A673 (cell line): ENCODE measurements around the gene BST1. TPM values are rescaled to one million over a fixed set of nuclear protein-coding genes. Genes with fewer than 3 reads are reported as not detected.

ENCODE experiments used
- BruUV-seq: library from RNA; stranded (reverse); fragments of 400-500 nt; replicated peaks from 2 replicates; lab custom pipeline; 2021; lab: Mats Ljungman, UMichigan
- CTCF ChIA-PET: fragments of 300-600 bp; sonication (Branson Sonifier 250); formaldehyde crosslinking; loops from one replicate; lab custom pipeline; 2022; ENCODE audit warnings: antibody characterized with exemption; lab: Charles Lee
- POLR2A ChIA-PET: fragments of 300-600 bp; sonication (Branson Sonifier 250); formaldehyde crosslinking; loops from one replicate; lab custom pipeline; 2022; ENCODE audit warnings: antibody characterized with exemption; ENCODE audit not compliant: low non-redundant PET; lab: Charles Lee
- DNase-seq: peaks from one replicate; pipeline ENCODE4 v3.0.0-alpha.2; 2015; ENCODE audit warnings: low spot score
- H3K27ac ChIP-seq: fragments of 200-600 bp; sonication (generic); 2 replicates; pipeline ENCODE4 v1.5.1; 2016; ENCODE audit warnings: mixed run types, low read depth, mild to moderate bottlenecking, mixed read lengths, antibody characterized with exemption, low read length; ENCODE audit not compliant: poor library complexity, severe bottlenecking
- H3K27me3 ChIP-seq: fragments of 200-600 bp; sonication (generic); replicated peaks from 2 replicates; pipeline ENCODE4 v1.6.1; 2017; ENCODE audit warnings: mixed run types, low read depth, mild to moderate bottlenecking, mixed read lengths, antibody characterized with exemption, low read length; ENCODE audit not compliant: insufficient read depth, poor library complexity
- H3K36me3 ChIP-seq: fragments of 200-600 bp; sonication (generic); 2 replicates; pipeline ENCODE4 v1.6.1; 2016; ENCODE audit warnings: mixed run types, mild to moderate bottlenecking, mixed read lengths, antibody characterized with exemption, low read length; ENCODE audit not compliant: insufficient read depth, poor library complexity, severe bottlenecking
- H3K4me1 ChIP-seq: fragments of 200-600 bp; sonication (generic); 2 replicates; pipeline ENCODE4 v1.6.1; 2017; ENCODE audit warnings: mixed run types, mild to moderate bottlenecking, mixed read lengths, antibody characterized with exemption, low read length; ENCODE audit not compliant: insufficient read depth, poor library complexity, severe bottlenecking
- H3K4me3 ChIP-seq: fragments of 200-600 bp; sonication (generic); 2 replicates; pipeline ENCODE4 v1.5.1; 2016; ENCODE audit warnings: low read depth, mixed run types, mild to moderate bottlenecking, mixed read lengths, low read length; ENCODE audit not compliant: poor library complexity, severe bottlenecking
- H3K9me3 ChIP-seq: fragments of 200-600 bp; sonication (generic); 2 replicates; pipeline ENCODE4 v1.6.1; 2016; ENCODE audit warnings: mixed run types, low read depth, mild to moderate bottlenecking, mixed read lengths, antibody characterized with exemption, low read length; ENCODE audit not compliant: poor library complexity, severe bottlenecking
- CTCF ChIP-seq: fragments of 300-800, 200-600 bp; sonication (generic); conservative IDR thresholded peaks from 2 replicates; pipeline ENCODE4 v1.5.1; 2017; ENCODE audit warnings: low read depth, mild to moderate bottlenecking, antibody characterized with exemption, low read length, moderate library complexity, mixed read lengths
- EZH2 ChIP-seq: fragments of 200-600 bp; sonication (generic); IDR thresholded peaks from 2 replicates; pipeline ENCODE4 v1.6.1; 2017; ENCODE audit warnings: borderline replicate concordance, low read depth, mild to moderate bottlenecking, mixed read lengths, antibody characterized with exemption, low read length; ENCODE audit not compliant: poor library complexity, severe bottlenecking
- intact Hi-C: fragments of 100-400 bp; cut with micrococcal nuclease; formaldehyde crosslinking; loops from one replicate; pipeline ENCODE4 v1.10.0; 2022; ENCODE audit not compliant: unreplicated experiment
- total RNA-seq: library from RNA; stranded (reverse); gene quantifications from 2 replicates; pipeline ENCODE4 v1.2.3, GENCODE V29; 2021

Gene BST1
- total RNA-seq, 1 experiment from 2014 or later, result 2.4 TPM

GRCh38 chr4:15753081-15753480, 50.2 kb downstream of the BST1 start:
- no peak overlapping the region for H3K4me3 ChIP-seq
- H3K27ac ChIP-seq, result no peak overlapping the region
- CTCF ChIA-PET, result no interaction called here
- DNase-seq, result no peak
- no peaks in the 10 kb centered on the region for H3K4me1 ChIP-seq
- no peaks in the 10 kb centered on the region for H3K27me3 ChIP-seq
- intact Hi-C loops, result no loop called here
- TF ChIP-seq EZH2, result no peak
- TF ChIP-seq CTCF, result no peak
- H3K9me3 ChIP-seq, result no peaks in the 10 kb centered on the region
- BruUV-seq, result no TSS peak
- POLR2A ChIA-PET, result no interaction called here
- H3K36me3 ChIP-seq, result no peaks in the 10 kb centered on the region

- TF ChIP-seq CTCF (no peak), EZH2 (no peak)
- no peak for DNase-seq
- ChIA-PET POLR2A (no interaction called here), CTCF (no interaction called here)
- H3K4me1 ChIP-seq, result no peaks in the 10 kb centered on the region
- no peaks in the 10 kb centered on the region for H3K27me3 ChIP-seq
- intact Hi-C loops, result no loop called here
- BruUV-seq, result no TSS peak
- no peaks in the 10 kb centered on the region for H3K9me3 ChIP-seq
- H3K4me3 ChIP-seq, result no peak overlapping the region
- no peaks in the 10 kb centered on the region for H3K36me3 ChIP-seq
- H3K27ac ChIP-seq, result no peak overlapping the region
These were observed 50.9 kb downstream of the BST1 start for GRCh38 chr4:15753786-15754185.

- ChIA-PET POLR2A (no interaction called here), CTCF (no interaction called here)
- Histone ChIP-seq H3K4me3 (no peak overlapping the region), H3K27ac (no peak overlapping the region), H3K27me3 (no peaks in the 10 kb centered on the region), H3K9me3 (no peaks in the 10 kb centered on the region), H3K36me3 (no peaks in the 10 kb centered on the region), H3K4me1 (no peaks in the 10 kb centered on the region)
- no peak for DNase-seq
- TF ChIP-seq EZH2 (no peak), CTCF (no peak)
- intact Hi-C loops, result no loop called here
- no TSS peak for BruUV-seq
These were observed 51.5 kb downstream of the BST1 start for GRCh38 chr4:15754323-15754722.
